H1 (cell line): ENCODE data around the gene RBM5. TPM values are rescaled to one million over a fixed set of nuclear protein-coding genes. Genes with fewer than 3 reads are reported as not detected.

Experiments
- CTCF ChIA-PET: fragments of 300-600 bp; sonication (Branson Sonifier 250); formaldehyde crosslinking; loops from one replicate; lab custom pipeline; 2021; ENCODE audit not compliant: partially characterized antibody; lab: Charles Lee
- POLR2A ChIA-PET: fragments of 300-600 bp; sonication (Branson Sonifier 250); formaldehyde crosslinking; loops from one replicate; lab custom pipeline; 2021; ENCODE audit warnings: inconsistent platforms; ENCODE audit not compliant: partially characterized antibody; lab: Charles Lee
- DNase-seq, 2 experiments: peaks; one replicate each; pipeline versions ENCODE4 v3.0.0 to v3.0.0-alpha.2; 2010 to 2022; ENCODE audit warnings: low spot score in 2 of 2, low read depth in 1 of 2, mixed read lengths in 1 of 2
- FAIRE-seq: peaks from 2 replicates; lab custom pipeline; 2011; peaks lifted over from hg19 to GRCh38; lab: Jason Lieb, UNC
- H2AFZ ChIP-seq: 2 replicates; pipeline ENCODE4 v1.8.1; 2012; ENCODE audit warnings: low read length, inconsistent platforms
- H2AK5ac ChIP-seq: 2 replicates; pipeline ENCODE4 v1.6.1; 2013; ENCODE audit warnings: low read depth, low read length
- H2BK120ac ChIP-seq: replicated peaks from 2 replicates; pipeline ENCODE3; 2013; ENCODE audit warnings: low read depth, low read length, inconsistent platforms
- H2BK12ac ChIP-seq: 2 replicates; pipeline ENCODE4 v1.6.1; 2013; ENCODE audit warnings: low read depth, low read length
- H2BK15ac ChIP-seq: 2 replicates; pipeline ENCODE4 v1.6.1; 2013; ENCODE audit warnings: low read length
- H2BK20ac ChIP-seq: 2 replicates; pipeline ENCODE4 v1.6.1; 2013; ENCODE audit warnings: low read length
- H2BK5ac ChIP-seq: 2 replicates; pipeline ENCODE4 v1.6.1; 2013; ENCODE audit warnings: low read depth, low read length
- H3K14ac ChIP-seq: 2 replicates; pipeline ENCODE4 v1.6.1; 2013; ENCODE audit warnings: inconsistent platforms; ENCODE audit not compliant: insufficient read length
- H3K18ac ChIP-seq: 2 replicates; pipeline ENCODE4 v1.6.1; 2013; ENCODE audit warnings: low read length; ENCODE audit errors: extremely low read depth
- H3K23ac ChIP-seq: 2 replicates; pipeline ENCODE4 v1.6.1; 2013; ENCODE audit warnings: inconsistent platforms; ENCODE audit not compliant: insufficient read length
- H3K23me2 ChIP-seq: 2 replicates; pipeline ENCODE4 v1.6.1; 2013; ENCODE audit warnings: low read depth, low read length
- H3K27ac ChIP-seq: 2 replicates; pipeline ENCODE4 v1.6.1; 2011; ENCODE audit warnings: low read depth, low read length, inconsistent platforms
- H3K27me3 ChIP-seq, 4 experiments: replicated peaks in 1 of 4; 1 replicate in 1 of 4; 2 replicates in 3 of 4; pipeline versions ENCODE4 v1.6.1 to v1.8.1; 2011 to 2013; ENCODE audit warnings: low read length in 3 of 4, mild to moderate bottlenecking in 3 of 4, inconsistent platforms in 2 of 4, mixed read lengths in 2 of 4, moderate library complexity in 1 of 4; ENCODE audit not compliant: control insufficient read depth in 3 of 4, insufficient read depth in 3 of 4; ENCODE audit errors: extremely low read depth in 1 of 4
- H3K36me3 ChIP-seq, 4 experiments: 2 replicates each; pipeline versions ENCODE4 v1.6.1 to v1.8.1; 2011 to 2013; ENCODE audit warnings: mild to moderate bottlenecking in 4 of 4, low read length in 3 of 4, moderate library complexity in 2 of 4, control low read depth in 1 of 4, inconsistent platforms in 1 of 4; ENCODE audit not compliant: insufficient read depth in 4 of 4, control insufficient read depth in 2 of 4
- H3K4ac ChIP-seq: replicated peaks from 2 replicates; pipeline ENCODE3; 2013; ENCODE audit warnings: low read length, low read depth, mixed read lengths, inconsistent platforms; ENCODE audit not compliant: insufficient read length
- H3K4me1 ChIP-seq, 4 experiments: replicated peaks in 1 of 4; 1 replicate in 1 of 4; 2 replicates in 3 of 4; pipeline versions ENCODE4 v1.6.1 to v1.8.1; 2011 to 2013; ENCODE audit warnings: low read length in 3 of 4, inconsistent platforms in 2 of 4, mixed read lengths in 1 of 4; ENCODE audit not compliant: insufficient read depth in 4 of 4, control insufficient read depth in 3 of 4
- H3K4me2 ChIP-seq, 2 experiments: 2 replicates each; pipeline versions ENCODE4 v1.6.1 to v1.8.1; 2011 to 2013; ENCODE audit warnings: low read depth in 2 of 2, low read length in 2 of 2, control low read depth in 1 of 2, inconsistent platforms in 1 of 2, mild to moderate bottlenecking in 1 of 2; ENCODE audit not compliant: insufficient read depth in 1 of 2
- H3K4me3 ChIP-seq, 4 experiments: fragments of 200-600, 300-600 bp in 1 of 4; sonication (generic), shearing (Covaris generic), sonication (Bioruptor Twin) in 1 of 4; 2 replicates each; pipeline versions ENCODE4 v1.5.1 to v1.8.1; 2011 to 2016; ENCODE audit warnings: low read length in 4 of 4, low read depth in 3 of 4, control low read depth in 2 of 4, inconsistent platforms in 2 of 4, mild to moderate bottlenecking in 2 of 4, mixed read lengths in 1 of 4, moderate library complexity in 1 of 4; ENCODE audit not compliant: insufficient read depth in 2 of 4; ENCODE audit errors: extremely low read depth in 1 of 4
- H3K56ac ChIP-seq: replicated peaks from 2 replicates; pipeline ENCODE3; 2013; ENCODE audit warnings: low read depth, mild to moderate bottlenecking, mixed read lengths, low read length, inconsistent platforms; ENCODE audit not compliant: insufficient read length
- H3K79me1 ChIP-seq: 2 replicates; pipeline ENCODE4 v1.6.1; 2013; ENCODE audit warnings: low read depth, low read length, control low read depth
- H3K79me2 ChIP-seq, 2 experiments: 2 replicates each; pipeline versions ENCODE4 v1.6.1 to v1.8.1; 2012 to 2013; ENCODE audit warnings: low read length in 2 of 2, mild to moderate bottlenecking in 2 of 2, inconsistent platforms in 1 of 2; ENCODE audit not compliant: insufficient read depth in 2 of 2, control insufficient read depth in 1 of 2
- H3K9ac ChIP-seq, 4 experiments: replicated peaks in 1 of 4; 1 replicate in 1 of 4; 2 replicates in 3 of 4; pipeline versions ENCODE4 v1.6.1 to v1.8.1; 2011 to 2013; ENCODE audit warnings: low read depth in 3 of 4, low read length in 3 of 4, control low read depth in 2 of 4, mild to moderate bottlenecking in 2 of 4, moderate library complexity in 2 of 4, inconsistent platforms in 1 of 4; ENCODE audit errors: extremely low read depth in 1 of 4
- H3K9me3 ChIP-seq, 2 experiments: 2 replicates each; pipeline versions ENCODE4 v1.6.1 to v1.8.1; 2012 to 2013; ENCODE audit warnings: mild to moderate bottlenecking in 2 of 2, moderate library complexity in 2 of 2, control low read depth in 1 of 2, inconsistent platforms in 1 of 2, low read depth in 1 of 2, low read length in 1 of 2, mixed read lengths in 1 of 2; ENCODE audit not compliant: insufficient read depth in 2 of 2
- H4K20me1 ChIP-seq, 2 experiments: replicated peaks in 1 of 2; 2 replicates each; pipeline versions ENCODE3 to v1.8.1; 2011 to 2013; ENCODE audit warnings: inconsistent platforms in 2 of 2, low read length in 2 of 2, mild to moderate bottlenecking in 1 of 2; ENCODE audit not compliant: insufficient read depth in 2 of 2, control insufficient read depth in 1 of 2
- H4K5ac ChIP-seq: 2 replicates; pipeline ENCODE4 v1.6.1; 2013; ENCODE audit warnings: low read length, low read depth, mixed read lengths, inconsistent platforms; ENCODE audit not compliant: insufficient read length
- H4K8ac ChIP-seq: 2 replicates; pipeline ENCODE4 v1.8.0; 2013; ENCODE audit warnings: mild to moderate bottlenecking, moderate library complexity, low read length, inconsistent platforms; ENCODE audit not compliant: insufficient read depth; ENCODE audit errors: extremely low read depth
- H4K91ac ChIP-seq: replicated peaks from 2 replicates; pipeline ENCODE3; 2013; ENCODE audit warnings: low read length, mixed read lengths, inconsistent platforms; ENCODE audit not compliant: insufficient read length
- HDAC2 ChIP-seq, 2 experiments: fragments of 300-600 bp in 1 of 2; sonication (generic) in 1 of 2; IDR thresholded peaks; 2 replicates each; pipeline ENCODE4 v1.6.1; 2011 to 2012; ENCODE audit warnings: low read depth in 2 of 2, low read length in 2 of 2, mild to moderate bottlenecking in 2 of 2, moderate library complexity in 2 of 2, borderline replicate concordance in 1 of 2, inconsistent platforms in 1 of 2
- KDM1A ChIP-seq: fragments of 200-600, 300-600 bp; sonication (generic); IDR thresholded peaks from 2 replicates; pipeline ENCODE4 v1.7.1; 2016; ENCODE audit warnings: mild to moderate bottlenecking, low read length, borderline replicate concordance
- KDM4A ChIP-seq: IDR thresholded peaks from one replicate; pipeline ENCODE4 v1.7.1; 2012; ENCODE audit warnings: low read depth, mild to moderate bottlenecking, moderate library complexity, low read length, inconsistent platforms; ENCODE audit not compliant: severe bottlenecking
- POLR2AphosphoS5 ChIP-seq: IDR thresholded peaks from 2 replicates; pipeline ENCODE4 v1.6.1; 2011; ENCODE audit warnings: low read depth, low read length
- RBBP5 ChIP-seq: IDR thresholded peaks from 2 replicates; pipeline ENCODE4 v1.7.1; 2012; ENCODE audit warnings: low read depth, mild to moderate bottlenecking, inconsistent platforms, low read length, moderate library complexity, borderline replicate concordance
- TBP ChIP-seq: IDR thresholded peaks from 2 replicates; pipeline ENCODE4 v1.6.1; 2011; ENCODE audit warnings: low read depth, low read length, improper control_type of control experiment
- YY1 ChIP-seq: IDR thresholded peaks from 2 replicates; pipeline ENCODE4 v1.6.1; 2011; ENCODE audit warnings: low read depth, mild to moderate bottlenecking, low read length
- WGBS, 2 experiments: shearing (Covaris generic) in 1 of 2; methylation state at CpG; one replicate each; pipeline versions ENCODE4 v1.1.6 to v1.1.7; 2013 to 2015; ENCODE audit warnings: low lambda C conversion rate in 2 of 2, mixed read lengths in 2 of 2, inconsistent platforms in 1 of 2, low coverage in 1 of 2, missing lambda C conversion rate in 1 of 2; ENCODE audit not compliant: insufficient replicate concordance in 2 of 2, insufficient coverage in 1 of 2, insufficient read length in 1 of 2; ENCODE audit errors: extremely low coverage in 1 of 2, missing lambda C conversion rate in 1 of 2; 5-methylcytosine and 5-hydroxymethylcytosine counted together
- polyA plus RNA-seq, 7 experiments: library from polyadenylated mRNA; depleted of rRNA in 3 of 7; stranded (reverse) in 5 of 7; unstranded in 2 of 7; fragments of >200 nt in 5 of 7; fragments of 200-250 nt in 2 of 7; gene quantifications; 1 replicate in 5 of 7; 2 replicates in 1 of 7; 4 replicates in 1 of 7; pipeline versions ENCODE4 v1.2.1 to v1.2.3, GENCODE V29; 2011 to 2013; ENCODE audit warnings: missing spikeins in 2 of 7, mixed read lengths in 2 of 7
- total RNA-seq: library from RNA; stranded (reverse); fragmentation: NEBNext Ultra II Directional; extraction: Animal tissue kit (Norgen Biotek cat#: 25700); gene quantifications from 2 replicates; pipeline ENCODE4 v1.2.1, GENCODE V29; 2021

Gene RBM5
- total and polyA plus RNA-seq, 2 of the 8 experiments (the other 6 are each of a cell fraction or from before 2014, with no cell fraction given), result 82.7 to 144 TPM

GRCh38 chr3:50147016-50147415 is 58.3 kb downstream of the RBM5 start:
- Histone ChIP-seq H2BK5ac (no peak overlapping the region), H4K5ac (no peak overlapping the region), H2BK20ac (no peak overlapping the region), H3K4me1 (peaks cover 5 to 25% (median 14%) of the 10 kb centered on the region in 4 experiments), H2BK15ac (peak overlapping the region; percentile 92; the same call in 1 of the 2 replicates), H2AK5ac (peak overlapping the region; percentile 75; the same call in 1 of the 2 replicates), H3K4me2 (no peak overlapping the region), H2BK12ac (peak overlapping the region; percentile 75; the same call in 1 of the 2 replicates), H3K23ac (no peak overlapping the region), H3K9ac (no peak overlapping the region), H3K9me3 (no peaks in the 10 kb centered on the region), H3K4ac (no peak overlapping the region), H3K79me2 (no peaks in the 10 kb centered on the region), H3K79me1 (no peaks in the 10 kb centered on the region), H2AFZ (no peak overlapping the region), H4K20me1 (no peaks in the 10 kb centered on the region), H3K4me3 (no peak overlapping the region), H3K18ac (no peak overlapping the region), H3K27ac (no peak overlapping the region), H3K14ac (no peak overlapping the region), H4K8ac (no peak overlapping the region), H3K36me3 (no peaks in the 10 kb centered on the region), H3K56ac (no peak overlapping the region), H2BK120ac (no peak overlapping the region), H4K91ac (no peak overlapping the region), H3K27me3 (no peaks in the 10 kb centered on the region; a peak in 2 of 7 replicates), H3K23me2 (no peaks in the 10 kb centered on the region)
- CTCF ChIA-PET, result no interaction called here
- POLR2A ChIA-PET, result interaction anchor here (1.2 to 1.3 kb wide), 2 partner anchors 11 to 25 kb away, joined by 4 read pairs; no protein-coding TSS in a partner anchor
- WGBS, 2 experiments, result 94% methylated on average over 7 of the region's 7 CpGs; no CpG with 5 or more reads in 1 of the 2 experiments
- FAIRE-seq (no peak), DNase-seq (no peak)
- TF ChIP-seq RBBP5, result no peak
- TF ChIP-seq YY1, result no peak
- TF ChIP-seq KDM4A, result no peak
- TF ChIP-seq KDM1A, result 0 out of 2 replicates have a peak, but pooled peaks have one; percentile 31
- TF ChIP-seq HDAC2 (IDR thresholded peaks at IDR 0.05; ENCODE audit: borderline replicate concordance in 1 of 2, low read depth in 2 of 2, low read length in 2 of 2), result 0 out of 4 replicates have a peak, but pooled peaks of 1 of the 2 experiments have one; percentile 43
- no peak for TF ChIP-seq TBP
- TF ChIP-seq POLR2AphosphoS5, result no peak
